ENCODE measurements around the gene RHBDD1.

Gene RHBDD1

DNA sequence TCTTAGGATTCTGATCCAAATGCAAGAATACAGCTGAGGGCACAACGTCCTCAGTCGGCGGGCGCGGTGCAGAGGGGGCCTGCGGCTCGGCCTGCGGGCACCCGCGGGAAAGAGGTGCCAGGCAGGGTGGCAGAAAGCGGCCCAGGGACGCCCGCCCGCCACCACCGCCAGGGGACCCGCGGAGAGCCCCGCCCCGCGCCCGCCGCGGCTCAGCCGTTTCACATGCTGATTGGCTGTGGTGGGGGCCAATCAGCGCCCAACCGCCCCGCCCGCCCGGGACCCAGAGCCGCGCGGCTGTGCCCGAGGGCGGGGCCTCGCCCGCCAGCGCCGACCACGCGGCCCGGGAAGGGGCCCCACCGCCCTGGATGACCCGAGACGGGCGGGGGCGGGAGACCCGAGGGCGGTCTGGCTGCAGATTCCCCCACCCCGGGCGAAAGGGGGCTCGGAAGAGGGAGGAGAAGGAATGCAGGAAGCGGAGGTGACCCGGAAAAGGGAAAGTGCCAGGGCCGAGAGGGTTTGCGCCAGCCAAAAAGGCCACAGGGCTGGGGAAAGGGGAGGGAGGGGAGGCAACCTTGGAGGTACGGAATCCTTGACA lies 44.3 kb upstream of the RHBDD1 start:
- H3K4me3 ChIP-seq (ENCODE audit: low read depth, low read length): peak overlapping the region; percentile 65
- peak; percentile 52 for TF ChIP-seq CTCF (IDR thresholded peaks at IDR 0.05; ENCODE audit: borderline replicate concordance, insufficient read depth, low read depth, low read length)

DNA sequence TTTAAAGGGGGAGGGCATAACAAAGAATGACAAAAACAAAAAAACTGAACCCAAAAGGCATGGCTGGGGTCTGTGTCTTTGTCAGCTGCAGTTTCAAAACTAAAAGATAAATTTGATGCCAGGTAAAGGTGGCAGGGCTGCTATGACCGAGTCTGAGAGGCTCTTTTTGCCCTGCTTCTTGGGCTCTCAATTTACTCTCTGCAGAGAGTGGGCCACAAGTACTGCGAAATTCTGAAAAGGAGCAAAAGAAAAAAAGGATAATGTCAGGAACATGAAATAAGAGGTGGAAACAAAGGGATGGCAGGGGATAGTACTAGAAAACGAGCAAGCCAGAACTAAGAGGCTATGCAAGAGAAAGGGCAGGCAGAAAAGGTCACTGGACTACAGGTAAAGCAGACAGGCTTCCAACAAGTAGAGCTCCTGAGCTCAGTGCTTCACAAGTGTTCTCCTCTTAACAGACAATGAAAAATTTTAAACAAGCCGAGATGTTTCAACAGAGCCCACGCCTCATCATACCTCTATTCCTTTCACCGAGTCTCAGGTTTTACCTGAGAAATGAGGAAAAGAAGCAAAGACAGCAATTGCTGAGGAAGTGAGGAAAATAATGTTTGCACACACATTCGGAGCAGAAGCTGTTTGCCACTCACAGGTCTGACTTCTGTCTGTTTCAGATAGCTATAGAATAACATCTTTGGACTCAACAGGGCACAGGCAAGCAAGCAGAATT lies 43.5 kb upstream of the RHBDD1 start:
- TF ChIP-seq CTCF (IDR thresholded peaks at IDR 0.05; ENCODE audit: borderline replicate concordance, insufficient read depth, low read depth, low read length): no peak
- H3K4me3 ChIP-seq (ENCODE audit: low read depth, low read length): peak overlapping the region; percentile 65

DNA sequence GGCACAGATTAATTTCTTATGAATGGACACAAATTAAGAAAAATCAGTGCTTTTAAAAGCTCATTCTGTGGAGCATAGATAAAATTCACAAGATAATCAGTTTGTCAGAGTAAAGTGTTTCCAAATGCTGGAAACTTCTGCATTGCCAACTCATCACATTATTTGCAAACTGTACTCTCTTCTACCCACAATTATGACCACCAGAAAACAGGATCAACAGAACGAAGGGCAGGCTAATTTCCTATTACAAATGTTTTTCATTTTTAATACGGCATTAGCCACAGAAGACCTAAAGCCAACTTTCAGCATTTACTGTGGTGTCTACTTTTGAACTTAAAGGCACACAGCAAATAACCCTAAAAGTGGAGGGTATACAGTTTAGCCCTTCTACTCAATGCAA lies 42.2 kb upstream of the RHBDD1 start:
- no peak for TF ChIP-seq CTCF (IDR thresholded peaks at IDR 0.05; ENCODE audit: borderline replicate concordance, insufficient read depth, low read depth, low read length)
- H3K4me3 ChIP-seq (ENCODE audit: low read depth, low read length): no peak overlapping the region

GRCh38 chr2:226794196-226794661 lies 41.6 kb upstream of the RHBDD1 start:
- no peak overlapping the region for H3K4me3 ChIP-seq (ENCODE audit: low read depth, low read length)
- no peak for TF ChIP-seq CTCF (IDR thresholded peaks at IDR 0.05; ENCODE audit: borderline replicate concordance, insufficient read depth, low read depth, low read length)

- TF ChIP-seq CTCF (IDR thresholded peaks at IDR 0.05; ENCODE audit: borderline replicate concordance, insufficient read depth, low read depth, low read length): no peak
- no peak overlapping the region for H3K4me3 ChIP-seq (ENCODE audit: low read depth, low read length)
Observed at GRCh38 chr2:226794751-226795171, 41.1 kb upstream of the RHBDD1 start.

DNA sequence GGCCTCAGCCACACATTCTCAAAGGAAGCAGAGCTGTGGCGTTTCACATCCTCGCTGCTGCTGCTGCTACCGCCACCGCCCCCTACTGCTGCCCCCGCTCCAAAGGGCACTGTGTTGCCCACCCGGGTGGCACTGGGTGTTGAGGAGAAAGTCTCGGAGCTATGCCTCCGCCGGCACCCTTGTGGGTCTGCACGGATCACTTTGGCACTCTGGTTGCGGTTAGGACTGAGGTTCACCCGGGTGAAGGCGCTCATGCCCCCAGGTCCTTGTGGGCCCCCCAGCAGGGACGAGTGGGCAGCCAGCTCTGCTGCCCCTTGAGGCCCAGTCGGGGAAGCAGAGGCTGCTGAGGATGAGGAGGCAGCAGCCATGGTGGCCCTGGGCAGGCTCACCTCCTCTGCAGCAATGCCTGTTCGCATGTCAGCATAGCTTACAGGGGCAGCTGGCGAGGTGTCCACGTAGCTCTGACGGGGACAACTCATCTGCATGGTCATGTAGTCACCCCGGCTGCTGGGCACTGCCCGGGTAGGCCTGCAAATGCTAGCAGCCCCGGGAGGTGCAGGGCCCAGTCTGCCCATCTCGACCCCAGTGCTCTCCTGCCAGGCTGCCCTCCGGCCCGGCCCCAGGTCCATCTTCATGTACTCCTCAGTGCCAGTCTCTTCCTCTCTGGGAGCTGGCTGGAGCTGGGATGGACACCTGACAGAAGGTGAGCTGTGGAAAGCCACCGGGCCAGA lies 40.4 kb upstream of the RHBDD1 start:
- no peak overlapping the region for H3K4me3 ChIP-seq (ENCODE audit: low read depth, low read length)
- no peak for TF ChIP-seq CTCF (IDR thresholded peaks at IDR 0.05; ENCODE audit: borderline replicate concordance, insufficient read depth, low read depth, low read length)

Measured in GM12875 (cell line).